LHCN-M2 (cell line): Measurements from ENCODE around the gene C12orf42. TPM values are rescaled to one million over a fixed set of nuclear protein-coding genes. Genes with fewer than 3 reads are reported as not detected.

Experiments
- DNase-seq: peaks from one replicate; pipeline ENCODE4 v3.0.0-alpha.2; 2012; ENCODE audit warnings: low read depth
- total RNA-seq: library from RNA; depleted of rRNA; stranded (reverse); fragments of >200 nt; gene quantifications from 2 replicates; pipeline ENCODE4 v1.2.3, GENCODE V29; 2014; rRNA removed

C12orf42 gene
- total RNA-seq, 1 experiment from 2014 or later: not detected

DNA sequence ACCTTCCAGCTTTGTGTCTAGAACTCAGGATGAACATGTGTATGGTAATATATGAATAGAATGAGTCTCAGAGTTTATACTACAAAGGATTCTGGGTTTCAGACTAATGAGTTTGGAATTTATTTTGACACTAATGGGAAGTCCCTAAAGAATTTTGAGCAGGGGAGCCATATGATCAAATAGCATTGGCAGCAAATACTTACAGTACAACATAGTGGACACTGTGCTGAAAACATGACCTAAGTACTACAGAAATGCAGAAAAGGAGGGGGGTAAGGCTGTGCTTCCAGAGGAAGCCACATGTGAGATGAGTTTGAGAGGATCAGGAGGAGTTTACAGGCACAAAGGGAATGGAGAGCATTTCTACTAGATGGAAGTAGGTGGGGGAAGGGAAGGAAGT is 225.8 kb downstream of the C12orf42 start:
- DNase-seq: no peak

DNA sequence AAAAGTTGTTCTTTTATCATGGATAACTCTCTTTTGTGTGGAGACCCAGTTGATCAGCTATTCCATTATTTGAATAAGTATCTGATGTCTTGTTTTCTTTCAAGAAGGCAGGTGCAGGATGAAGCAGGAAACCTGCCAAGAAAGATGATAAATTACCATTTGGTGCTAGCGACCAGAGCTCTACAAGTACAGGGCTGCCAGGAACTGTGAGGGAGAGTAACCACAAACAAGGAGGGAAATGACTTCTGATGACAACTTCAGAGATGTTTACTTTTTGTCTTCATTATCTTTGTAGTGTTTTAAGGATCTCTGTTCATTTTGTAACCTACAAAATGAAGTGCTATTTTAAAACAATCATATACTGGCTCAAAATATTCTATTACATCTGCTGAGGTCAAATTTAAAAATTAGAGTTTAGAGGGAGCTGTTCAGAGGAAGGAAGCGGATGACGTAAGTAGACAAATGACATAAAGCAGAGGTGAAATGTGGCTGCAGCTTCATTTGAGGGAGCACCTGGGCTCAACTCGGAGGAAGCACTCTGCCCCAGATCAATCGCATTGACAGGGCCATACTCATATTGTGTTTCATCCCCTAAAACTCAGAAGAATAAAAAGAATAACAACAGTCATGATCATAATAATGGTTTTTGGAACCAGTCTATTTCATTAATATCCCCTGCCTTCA is 226.8 kb downstream of the C12orf42 start:
- no peak for DNase-seq

DNA sequence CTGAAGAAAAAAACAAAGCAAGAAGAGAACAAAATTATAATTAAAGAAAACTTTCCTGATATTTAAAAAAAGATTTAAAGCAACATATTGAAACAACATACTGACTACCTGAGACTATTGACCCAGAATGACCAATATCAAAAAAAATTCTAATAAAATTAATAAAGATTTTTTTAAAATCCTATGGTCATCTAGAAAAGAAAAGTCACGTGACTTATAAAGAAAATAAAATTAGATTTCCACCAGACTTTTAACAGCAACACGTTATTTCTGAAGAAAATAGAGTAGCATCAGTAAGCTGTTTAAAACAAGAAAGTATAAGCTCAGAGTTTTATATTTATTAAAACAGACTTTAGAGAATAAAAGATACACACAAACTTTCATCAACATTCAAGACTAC is 238.0 kb downstream of the C12orf42 start:
- no peak for DNase-seq

Other genes with a start within 250 kb of the C12orf42 start
- not detected in 2 replicates for gene STAB2, start 91.3 kb upstream of the C12orf42 start, total RNA-seq